Cortex of kidney (tissue), 1 donor: ENCODE results near the gene HEMK1.

Experiments
- DNase-seq: peaks from one replicate; lab custom pipeline; 2025; lab: John Stamatoyannopoulos, UW

Gene HEMK1

GRCh38 chr3:50645378-50645777, 76.1 kb downstream of the HEMK1 start:
- DNase-seq, result no peak
